Stimulated activated CD4-positive, alpha-beta T cell treated with anti-CD3 and anti-CD28 coated beads, Interleukin-4, amount 100 ng/mL, for 1 hour (primary cell): ENCODE data around the gene GNPTAB.
"Not testable (repeated sequence)": the region's sequence is repeated elsewhere in the genome, so short reads cannot be mapped to it uniquely, and the experiment has no call there.

ENCODE experiments used
- DNase-seq: peaks from one replicate; pipeline ENCODE4 v3.0.0-alpha.2; 2020

GNPTAB gene

GRCh38 chr12:101767537-101767936, 63.2 kb downstream of the GNPTAB start:
- no peak for DNase-seq

DNA sequence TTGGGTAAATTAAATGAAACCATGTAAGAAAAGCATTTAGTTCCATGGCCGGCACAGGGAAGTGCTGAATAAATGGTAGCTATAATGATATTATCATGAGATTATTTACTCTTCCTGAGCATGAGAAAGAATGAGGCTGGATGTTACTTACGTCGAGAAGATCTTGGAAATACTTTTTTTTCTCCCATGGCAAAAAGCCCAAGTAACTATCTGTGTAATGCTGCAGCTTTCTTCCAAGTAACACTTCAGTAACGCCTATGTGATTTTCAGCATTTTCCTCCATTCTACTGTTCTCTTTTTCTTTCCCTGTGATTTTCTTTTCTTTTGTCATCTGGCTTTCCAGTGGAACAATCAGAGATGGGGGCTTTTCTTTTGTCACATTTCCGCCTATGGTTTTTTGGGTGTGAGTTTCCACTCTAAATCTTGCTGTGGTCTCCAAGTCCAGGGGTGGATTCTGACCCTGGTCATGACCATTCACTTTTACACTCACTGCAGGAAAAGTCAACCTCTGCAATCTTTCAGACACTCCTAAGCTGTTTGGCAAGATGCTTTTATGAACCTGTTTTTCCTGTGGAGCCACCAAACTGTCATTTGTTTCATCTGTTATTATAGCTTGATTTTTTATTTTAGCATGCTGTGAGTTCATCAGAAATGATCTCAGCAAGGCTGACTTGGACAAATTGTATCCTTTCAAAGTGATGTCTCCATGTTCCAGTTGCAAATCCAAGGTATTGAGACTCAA, 66.5 kb downstream of the GNPTAB start:
- DNase-seq, result no peak

- DNase-seq, result no peak
Observed at GRCh38 chr12:101763246-101763931, 67.4 kb downstream of the GNPTAB start.

GRCh38 chr12:101761781-101762180, 69.0 kb downstream of the GNPTAB start:
- no peak for DNase-seq

DNA sequence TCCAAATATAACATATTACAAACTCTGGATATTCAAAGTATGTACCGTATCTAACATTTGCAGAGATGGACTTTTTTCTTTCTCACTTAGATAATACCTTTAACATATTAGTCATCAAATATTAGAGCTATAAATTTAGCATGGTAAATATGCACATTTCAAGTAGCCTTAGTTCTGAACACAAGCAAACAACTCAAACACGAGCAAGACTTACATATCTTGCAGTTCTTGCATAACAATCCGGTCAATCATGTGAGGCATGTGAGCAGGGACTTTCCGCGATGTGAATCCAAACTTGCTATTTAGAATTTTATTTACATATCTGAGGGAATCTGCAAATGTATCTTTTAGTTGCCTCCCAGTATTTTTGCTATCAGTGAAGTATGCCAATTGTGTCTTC, 69.4 kb downstream of the GNPTAB start:
- DNase-seq, result no peak

DNA sequence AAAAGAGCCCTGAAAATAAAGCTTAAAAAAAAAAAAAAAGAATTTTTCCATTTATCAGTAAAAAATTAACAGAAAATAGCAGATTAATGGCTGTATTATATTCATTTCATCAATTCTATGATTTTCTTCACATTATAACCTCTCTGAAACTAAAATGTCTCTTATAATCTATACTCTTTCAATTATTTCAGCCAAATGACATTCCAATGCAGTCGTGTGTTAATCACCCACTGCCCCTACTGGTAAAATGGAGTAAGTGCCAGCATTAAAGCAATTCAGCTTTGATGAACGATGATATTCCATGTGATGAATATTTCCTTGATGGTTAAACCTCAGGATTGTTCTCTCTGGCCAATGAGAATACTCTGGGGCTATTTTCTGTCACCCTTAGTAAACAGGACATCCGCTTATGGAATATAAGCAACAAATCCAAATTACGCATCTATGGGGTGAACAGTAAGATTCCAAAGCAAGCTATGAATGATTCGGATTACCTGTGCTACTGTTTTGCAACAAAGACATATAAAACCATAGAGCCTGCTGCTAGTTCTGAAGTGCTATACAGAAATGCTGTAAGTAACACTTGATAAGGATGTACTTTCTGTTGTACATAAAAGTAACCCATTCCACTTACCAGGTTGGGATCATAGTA, 71.2 kb downstream of the GNPTAB start:
- no peak for DNase-seq

DNA sequence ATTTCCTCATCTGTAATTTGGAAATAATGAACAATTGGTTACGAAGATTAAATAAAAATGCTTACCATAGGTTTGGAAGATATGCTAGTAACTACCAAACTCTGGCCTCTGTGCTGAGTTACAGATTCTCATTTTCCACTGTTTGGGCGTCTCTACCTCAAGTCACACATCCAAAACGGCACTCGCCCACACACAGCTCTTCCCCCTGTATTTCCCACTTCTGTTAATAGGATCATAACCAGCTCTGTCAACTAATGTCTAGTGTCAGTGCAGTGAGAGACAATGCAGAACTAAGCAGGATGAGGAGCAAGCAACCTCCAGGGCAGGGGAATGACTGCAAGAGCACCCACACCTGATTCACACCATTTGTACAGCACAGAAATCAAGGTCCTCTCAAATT, 80.6 kb downstream of the GNPTAB start:
- no peak for DNase-seq

- no peak for DNase-seq
Observed at GRCh38 chr12:101749657-101750056, 81.1 kb downstream of the GNPTAB start.

DNA sequence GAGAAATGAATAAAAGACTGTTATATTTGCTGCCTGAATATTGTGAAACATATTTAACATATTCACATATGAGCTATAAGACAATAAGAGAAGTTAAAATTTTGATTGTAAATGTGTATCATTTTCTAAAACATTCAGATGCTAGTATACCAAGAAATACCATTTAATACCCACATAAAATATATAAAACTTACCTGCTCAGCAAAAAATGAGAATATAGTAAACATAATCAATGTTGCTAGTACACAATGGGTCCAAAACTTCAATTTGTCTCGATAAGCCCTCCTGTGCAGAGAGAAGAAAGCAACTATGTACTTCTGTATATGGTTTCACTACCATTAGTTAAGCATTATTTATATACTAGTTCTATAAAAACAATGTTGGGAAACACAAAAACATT, 81.9 kb downstream of the GNPTAB start:
- no peak for DNase-seq

DNA sequence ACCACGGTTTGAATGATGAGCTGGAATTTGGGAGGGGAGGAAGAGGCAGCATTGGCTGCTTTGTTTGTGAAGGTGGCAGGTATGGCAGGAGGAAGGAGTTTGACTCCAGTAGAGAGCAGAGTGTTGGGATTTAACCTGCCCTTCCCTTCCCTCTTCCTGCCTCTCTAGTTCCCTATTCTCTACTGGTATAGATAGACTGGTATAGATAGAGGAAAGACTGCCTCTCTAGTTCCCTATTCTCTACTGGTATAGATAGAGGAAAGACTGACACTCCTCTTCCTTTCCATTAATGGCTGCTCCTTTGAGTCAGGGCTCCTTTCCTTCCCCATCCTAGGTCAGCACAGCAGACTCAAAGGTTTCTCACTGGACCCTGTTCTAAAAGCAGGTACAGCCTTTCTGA, 83.1 kb downstream of the GNPTAB start:
- no peak for DNase-seq

GRCh38 chr12:101746661-101747060, 84.1 kb downstream of the GNPTAB start:
- no peak for DNase-seq

DNA sequence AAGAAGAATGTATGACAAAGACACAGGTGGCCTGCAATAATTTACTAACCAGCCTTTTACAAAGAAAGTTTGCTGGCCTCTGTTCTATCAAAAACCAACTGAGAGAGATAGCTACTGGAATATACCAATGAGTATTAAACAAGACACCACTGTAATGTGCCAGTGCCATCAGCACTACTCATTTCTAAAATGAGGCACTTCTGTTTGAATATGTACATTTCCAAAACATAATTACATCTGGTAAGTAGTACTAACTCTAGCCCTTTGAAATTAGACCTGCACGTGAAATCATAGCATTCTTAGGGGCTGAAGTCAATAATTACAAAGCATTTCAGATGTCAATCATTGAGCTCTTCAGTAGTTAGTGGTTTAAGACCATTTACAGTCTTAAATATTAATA, 84.6 kb downstream of the GNPTAB start:
- DNase-seq, result no peak

GRCh38 chr12:101745481-101745880, 85.3 kb downstream of the GNPTAB start:
- DNase-seq, result no peak

- DNase-seq, result no peak
Observed at GRCh38 chr12:101743724-101744472, 86.9 kb downstream of the GNPTAB start.

DNA sequence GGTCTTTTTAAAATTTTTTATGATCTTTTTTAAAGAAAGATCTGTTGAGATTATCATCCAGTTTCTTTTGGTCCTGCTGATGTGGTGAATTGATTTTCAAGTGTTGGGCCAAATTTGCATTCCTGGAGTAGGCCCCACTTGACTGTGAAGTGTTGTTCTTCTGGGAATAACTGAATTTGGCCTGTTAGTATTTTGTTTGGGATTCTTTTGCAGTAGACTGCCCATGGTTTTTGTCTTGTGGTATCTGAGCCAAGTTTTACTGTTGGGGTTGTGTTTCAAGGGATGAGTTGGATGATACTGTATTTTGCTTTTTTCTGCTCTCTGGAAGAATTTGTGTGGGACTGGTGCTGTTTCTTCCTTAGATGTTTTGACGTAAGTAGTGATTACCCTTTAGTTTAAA, 87.5 kb downstream of the GNPTAB start:
- no peak for DNase-seq

- no peak for DNase-seq
Observed at GRCh38 chr12:101740980-101741379, 89.8 kb downstream of the GNPTAB start.

GRCh38 chr12:101740566-101740965, 90.2 kb downstream of the GNPTAB start:
- no peak for DNase-seq

GRCh38 chr12:101738920-101739665, 91.7 kb downstream of the GNPTAB start, which contains the start of gene SYCP3:
TSS of gene SYCP3 (minus strand) at chr12:101739462. CDS start at chr12:101737935, 1,527 bp downstream.
- no peak for DNase-seq

DNA sequence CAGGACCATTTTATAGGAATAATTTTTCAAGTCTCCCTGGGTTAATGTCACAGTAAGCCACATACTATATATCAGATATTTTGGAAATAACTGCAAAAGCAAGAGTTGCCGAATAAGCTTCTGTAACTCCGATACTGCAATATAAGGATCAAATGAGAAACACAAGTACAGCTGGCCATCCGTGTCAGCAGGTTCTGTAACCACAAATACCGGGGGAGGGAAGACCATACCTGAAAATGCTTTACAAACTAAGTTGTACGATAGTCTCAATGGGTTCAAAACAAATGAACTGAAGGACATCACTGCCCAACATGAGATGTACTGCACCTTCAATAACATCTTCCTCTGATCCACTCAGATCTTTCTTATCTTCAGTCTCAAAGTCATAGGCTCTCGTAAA, 93.3 kb downstream of the GNPTAB start:
- no peak for DNase-seq

DNA sequence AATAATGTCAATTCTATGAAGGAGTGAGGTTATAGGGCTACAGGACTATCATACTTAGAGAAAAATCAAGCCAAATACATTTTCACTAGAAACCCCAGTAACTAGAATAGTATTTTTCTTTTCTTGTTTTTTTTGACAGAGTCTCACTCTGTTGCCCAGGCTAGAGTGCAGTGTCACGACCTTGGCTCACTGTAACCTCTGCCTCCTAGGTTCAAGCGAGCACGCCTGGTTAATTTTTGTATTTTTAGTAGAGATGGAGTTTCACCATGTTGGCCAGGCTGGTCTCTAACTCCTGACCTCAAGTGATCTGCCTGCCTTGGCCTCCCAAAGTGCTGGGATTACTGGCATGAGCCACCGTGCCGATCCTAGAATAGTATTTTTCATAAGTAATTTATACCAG, 96.3 kb downstream of the GNPTAB start:
- not testable (repeated sequence) for DNase-seq

DNA sequence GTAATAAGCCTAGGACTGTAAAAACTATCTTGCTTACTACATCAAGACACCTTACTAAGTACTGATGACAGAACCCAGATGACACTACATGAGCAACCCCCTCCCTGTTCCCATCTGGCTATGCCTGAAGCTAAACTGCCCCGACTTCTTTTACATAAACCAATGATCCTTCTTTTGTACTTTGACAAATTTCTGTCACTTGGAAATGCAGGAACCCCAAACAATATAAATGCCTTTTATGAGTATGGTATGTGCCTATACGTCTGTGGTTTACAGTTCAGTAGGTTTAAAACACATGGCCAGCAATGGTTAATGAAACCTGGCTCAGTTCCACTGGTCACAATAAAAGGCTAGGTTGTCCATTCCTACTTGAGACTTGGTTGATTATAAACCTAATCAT, 97.6 kb downstream of the GNPTAB start:
- DNase-seq, result no peak

DNA sequence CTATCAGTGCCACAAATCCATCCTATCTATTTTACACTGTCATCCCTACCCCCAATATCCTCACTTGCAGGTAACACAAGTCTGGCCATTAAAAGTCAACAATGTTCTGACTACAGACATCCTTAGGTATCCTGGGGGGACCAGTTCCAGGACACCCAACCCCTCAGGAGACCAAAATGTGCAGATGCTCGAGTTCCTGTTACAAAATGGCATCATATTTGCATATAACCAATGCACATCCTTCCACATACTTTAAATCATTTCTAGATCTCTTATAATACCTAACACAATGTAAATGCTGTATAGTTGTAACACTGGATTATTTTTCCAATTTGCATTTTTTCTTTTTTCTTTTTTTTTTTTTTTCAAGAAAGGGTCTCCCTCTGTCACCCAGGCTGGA, 98.4 kb downstream of the GNPTAB start:
- DNase-seq, result no peak

DNA sequence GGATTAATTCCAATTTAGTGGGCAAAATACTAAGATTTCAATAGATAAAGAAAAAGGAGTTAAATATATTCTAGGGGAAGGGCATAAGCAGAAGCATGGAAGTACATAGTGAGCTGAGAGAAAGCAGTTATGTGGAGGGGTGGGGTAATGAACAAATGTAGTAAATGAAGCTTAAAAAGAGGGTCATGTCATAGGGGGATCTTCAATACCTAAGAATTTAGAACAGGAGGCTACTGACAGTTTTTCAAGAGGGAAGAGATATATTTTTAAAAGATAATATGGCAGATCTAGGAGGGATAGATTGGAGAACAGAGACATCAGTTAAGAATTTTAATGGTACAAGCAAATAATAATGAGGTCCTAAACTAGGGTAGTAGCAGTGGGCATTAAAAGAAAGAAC, 100.9 kb downstream of the GNPTAB start:
- no peak for DNase-seq
